ENCODE measurements around the gene TIMM17B. TPM values are rescaled to one million over a fixed set of nuclear protein-coding genes. Genes with fewer than 3 reads are reported as not detected.

Gene TIMM17B
- total and polyA plus RNA-seq, 2 donors (not counting 1 experiment from before 2014, with no cell fraction given): 50.0 to 63.9 TPM

- Mint-ChIP-seq H3K27ac (peak overlapping the region; percentile 68), H3K27me3 (no peaks in the 10 kb centered on the region), H3K9me3 (ENCODE audit: insufficient read depth) (no peaks in the 10 kb centered on the region), H3K4me1 (peaks cover 46% of the 10 kb centered on the region), H3K4me3 (no peak overlapping the region)
- Histone ChIP-seq H3K79me2 (ENCODE audit: control insufficient read depth, insufficient read depth, low read length) (peaks cover 55% of the 10 kb centered on the region), H3K27me3 (replicated peaks in 1 of 4; ENCODE audit: control extremely low read depth in 1 of 4, control insufficient read depth in 3 of 4, insufficient read depth in 4 of 4, low read length in 3 of 4) (no peaks in the 10 kb centered on the region), H3K9me3 (ENCODE audit: control extremely low read depth in 1 of 3, control insufficient read depth in 2 of 3, insufficient read depth in 1 of 3, low read length in 2 of 3) (no peaks in the 10 kb centered on the region), H2AFZ (ENCODE audit: insufficient read depth, low read depth, low read length, poor library complexity, severe bottlenecking) (no peak overlapping the region), H3K4me1 (ENCODE audit: control insufficient read depth in 2 of 2, insufficient read depth in 2 of 2, low read length in 2 of 2) (peaks cover 41 to 53% of the 10 kb centered on the region in 2 donors), H3K4me2 (replicated peaks; ENCODE audit: low read depth, low read length, poor library complexity, severe bottlenecking) (no peak overlapping the region), H3K9ac (ENCODE audit: low read length) (no peak overlapping the region), H3K4me3 (ENCODE audit: control extremely low read depth in 1 of 5, extremely low read depth in 1 of 5, insufficient read depth in 1 of 5, low read depth in 2 of 5, low read length in 4 of 5) (no peak overlapping the region), H3K36me3 (replicated peaks in 1 of 2; ENCODE audit: control extremely low read depth in 1 of 2, control insufficient read depth in 1 of 2, extremely low read depth in 1 of 2, insufficient read depth in 2 of 2, low read length in 1 of 2) (peaks cover 0 to 33% of the 10 kb centered on the region in 2 experiments), H4K20me1 (ENCODE audit: control insufficient read depth, insufficient read depth, low read length, poor library complexity, severe bottlenecking) (no peaks in the 10 kb centered on the region), H3K27ac (ENCODE audit: low read length in 2 of 2) (no peak overlapping the region)
- intact Hi-C loops (cut with micrococcal nuclease): no loop called here
- ChIA-PET POLR2A (no interaction called here), CTCF (no interaction called here)
- DNase-seq: no peak
- ATAC-seq (ENCODE audit: low read depth): no peak
- no peak for TF ChIP-seq CTCF (IDR thresholded peaks at IDR 0.05)
- no peak for TF ChIP-seq EZH2 (IDR thresholded peaks at IDR 0.05; ENCODE audit: borderline replicate concordance, insufficient read depth, low read depth, low read length, poor library complexity, severe bottlenecking)
- 86% methylated on average over 4 of the region's 5 CpGs for WGBS (ENCODE audit: insufficient coverage)
Measured at GRCh38 chrX:48924270-48924669, 26.7 kb upstream of the TIMM17B start.

- Histone ChIP-seq H4K20me1 (ENCODE audit: control insufficient read depth, insufficient read depth, low read length, poor library complexity, severe bottlenecking) (peaks cover under 1% of the 10 kb centered on the region), H3K4me3 (ENCODE audit: control extremely low read depth in 1 of 5, extremely low read depth in 1 of 5, insufficient read depth in 1 of 5, low read depth in 2 of 5, low read length in 4 of 5) (no peak overlapping the region), H3K79me2 (ENCODE audit: control insufficient read depth, insufficient read depth, low read length) (peaks cover 56% of the 10 kb centered on the region), H2AFZ (ENCODE audit: insufficient read depth, low read depth, low read length, poor library complexity, severe bottlenecking) (no peak overlapping the region), H3K4me2 (replicated peaks; ENCODE audit: low read depth, low read length, poor library complexity, severe bottlenecking) (no peak overlapping the region), H3K9me3 (ENCODE audit: control extremely low read depth in 1 of 3, control insufficient read depth in 2 of 3, insufficient read depth in 1 of 3, low read length in 2 of 3) (no peaks in the 10 kb centered on the region), H3K9ac (ENCODE audit: low read length) (no peak overlapping the region), H3K27me3 (replicated peaks in 1 of 4; ENCODE audit: control extremely low read depth in 1 of 4, control insufficient read depth in 3 of 4, insufficient read depth in 4 of 4, low read length in 3 of 4) (no peaks in the 10 kb centered on the region), H3K36me3 (replicated peaks in 1 of 2; ENCODE audit: control extremely low read depth in 1 of 2, control insufficient read depth in 1 of 2, extremely low read depth in 1 of 2, insufficient read depth in 2 of 2, low read length in 1 of 2) (peaks cover 0 to 33% of the 10 kb centered on the region in 2 experiments), H3K27ac (ENCODE audit: low read length in 2 of 2) (no peak overlapping the region), H3K4me1 (ENCODE audit: control insufficient read depth in 2 of 2, insufficient read depth in 2 of 2, low read length in 2 of 2) (peaks cover 41 to 50% of the 10 kb centered on the region in 2 donors)
- no peak for DNase-seq
- WGBS (ENCODE audit: insufficient coverage): 97% methylated on average over 10 of the region's 13 CpGs
- ATAC-seq (ENCODE audit: low read depth): no peak
- H3K9me3 Mint-ChIP-seq (ENCODE audit: insufficient read depth): no peaks in the 10 kb centered on the region
- no peak for TF ChIP-seq CTCF (IDR thresholded peaks at IDR 0.05)
- TF ChIP-seq EZH2 (IDR thresholded peaks at IDR 0.05; ENCODE audit: borderline replicate concordance, insufficient read depth, low read depth, low read length, poor library complexity, severe bottlenecking): no peak
- peaks cover 46% of the 10 kb centered on the region for H3K4me1 Mint-ChIP-seq
- peak overlapping the region; percentile 68 for H3K27ac Mint-ChIP-seq
- intact Hi-C loops (cut with micrococcal nuclease): no loop called here
- CTCF ChIA-PET: no interaction called here
- H3K4me3 Mint-ChIP-seq: no peak overlapping the region
- POLR2A ChIA-PET: no interaction called here
- H3K27me3 Mint-ChIP-seq: no peaks in the 10 kb centered on the region
Measured at GRCh38 chrX:48923771-48924170, 26.2 kb upstream of the TIMM17B start.

Measured in B cell (primary cell).